K562 (cell line): Measurements from ENCODE around the gene TESK1. TPM values are rescaled to one million over a fixed set of nuclear protein-coding genes. Genes with fewer than 3 reads are reported as not detected.
A peak's percentile ranks its signal among the peaks of the same experiment; 100 is the strongest.

ENCODE experiments used
- CBFB ChIP-seq: sonication (generic); formaldehyde crosslinking; IDR thresholded peaks from 2 replicates; pipeline ENCODE4 v1.4.0; 2020; ENCODE audit warnings: mild to moderate bottlenecking, missing genetic modification reagents
- CEBPG ChIP-seq, 3 experiments: fragments of 200-800 bp in 1 of 3; sonication (Bioruptor generic) in 1 of 3; sonication (generic) in 1 of 3; formaldehyde crosslinking in 1 of 3; IDR thresholded peaks in 2 of 3; conservative IDR thresholded peaks in 1 of 3; 2 replicates each; pipeline versions ENCODE4 v1.6.1 to v1.8.0; 2016 to 2022; ENCODE audit warnings: missing compliant biosample characterization in 2 of 3, missing genetic modification characterization in 2 of 3, mild to moderate bottlenecking in 1 of 3, missing genetic modification reagents in 1 of 3
- DACH1 ChIP-seq: fragments of 450-650 bp; IDR thresholded peaks from 2 replicates; pipeline ENCODE4 v1.6.1; 2018; ENCODE audit not compliant: partially characterized antibody
- EP300 ChIP-seq: IDR thresholded peaks from 2 replicates; pipeline ENCODE4 v1.6.1; 2012; ENCODE audit warnings: low read length, improper control_type of control experiment
- GTF2E2 ChIP-seq: fragments of 200-800 bp; sonication (Bioruptor generic); IDR thresholded peaks from 2 replicates; pipeline ENCODE4 v1.6.1; 2016; ENCODE audit warnings: missing genetic modification characterization, missing compliant biosample characterization
- HBP1 ChIP-seq: fragments of 450-650 bp; formaldehyde crosslinking; IDR thresholded peaks from 2 replicates; pipeline ENCODE4 v1.4.0; 2022; ENCODE audit warnings: missing genetic modification characterization
- KLF1 ChIP-seq: fragments of 450-650 bp; IDR thresholded peaks from 2 replicates; pipeline ENCODE4 v1.6.1; 2016; ENCODE audit warnings: missing genetic modification characterization, missing compliant biosample characterization
- PTBP1 ChIP-seq: fragments of 200-400 bp; formaldehyde crosslinking; IDR thresholded peaks from 2 replicates; pipeline ENCODE4 v1.6.1; 2017; ENCODE audit warnings: low read depth, low read length
- RB1 ChIP-seq: fragments of 450-650 bp; IDR thresholded peaks from 2 replicates; pipeline ENCODE4 v1.6.1; 2017; ENCODE audit warnings: low read depth, mild to moderate bottlenecking
- TAF15 ChIP-seq: fragments of 200-400 bp; formaldehyde crosslinking; IDR thresholded peaks from 2 replicates; pipeline ENCODE4 v1.6.1; 2017; ENCODE audit warnings: mild to moderate bottlenecking, low read depth, low read length, moderate library complexity
- TARDBP ChIP-seq: fragments of 450-650 bp; IDR thresholded peaks from 2 replicates; pipeline ENCODE4 v1.6.1; 2016
- U2AF2 ChIP-seq: fragments of 200-400 bp; formaldehyde crosslinking; optimal IDR thresholded peaks from 2 replicates; pipeline ENCODE3; 2017; ENCODE audit warnings: low read depth, mild to moderate bottlenecking, low read length
- ZNF23 ChIP-seq: fragments of 250-450 bp; sonication (Bioruptor Pico); IDR thresholded peaks from 2 replicates; pipeline ENCODE4 v1.4.0; 2020; ENCODE audit warnings: mild to moderate bottlenecking
- polyA plus RNA-seq, 8 experiments: library from polyadenylated mRNA; depleted of rRNA in 4 of 8; stranded (reverse) in 5 of 8; unstranded in 3 of 8; fragments of >200 nt; fragmentation: Nextera tagmentation in 2 of 8; fragmentation: Illumina TruSeq in 1 of 8; extraction: Ambion mirVana in 2 of 8; extraction: Trizol in 1 of 8; gene quantifications; 2 replicates each; pipeline versions ENCODE4 v1.2.1 to v1.2.3, GENCODE V29; 2011 to 2014; ENCODE audit warnings: inconsistent platforms in 1 of 8, missing spikeins in 1 of 8
- total RNA-seq, 7 experiments: library from RNA; depleted of rRNA in 6 of 7; stranded (reverse); fragments of >200 nt in 6 of 7; fragmentation: Illumina TruSeq in 2 of 7; extraction: Trizol in 2 of 7; gene quantifications; 2 replicates each; pipeline versions ENCODE4 v1.2.1 to v1.2.3, GENCODE V29; 2011 to 2021; ENCODE audit warnings: low replicate concordance in 1 of 7
- TF ChIP-seq, protein P1 (sequence below): IDR thresholded peaks from 2 replicates; pipeline ENCODE4 v1.6.1; 2011; ENCODE audit warnings: borderline replicate concordance, low read depth, mild to moderate bottlenecking, moderate library complexity, low read length; ENCODE audit not compliant: insufficient read depth, poor library complexity, severe bottlenecking
- TF ChIP-seq, protein P2 (sequence below): sonication (generic); formaldehyde crosslinking; IDR thresholded peaks from 2 replicates; pipeline ENCODE4 v1.8.1; 2023; ENCODE audit warnings: mild to moderate bottlenecking, missing genetic modification reagents, moderate library complexity

TESK1 gene
- total and polyA plus RNA-seq, 9 of the 15 experiments (the other 6 are each of a cell fraction or from before 2014, with no cell fraction given) = 0.07 to 10.4 (median 4.1) TPM

- TF ChIP-seq CEBPG (CRISPR knock-in tag; IDR thresholded peaks at IDR 0.05) = no peak
- no peak for TF ChIP-seq CEBPG (tag; conservative IDR thresholded peaks at IDR 0.05 in 1 of 2, IDR thresholded peaks at IDR 0.05 in 1 of 2)
- TF ChIP-seq CBFB (CRISPR knock-in tag) = no peak
- no peak for TF ChIP-seq U2AF2
- TF ChIP-seq, protein P1, sequence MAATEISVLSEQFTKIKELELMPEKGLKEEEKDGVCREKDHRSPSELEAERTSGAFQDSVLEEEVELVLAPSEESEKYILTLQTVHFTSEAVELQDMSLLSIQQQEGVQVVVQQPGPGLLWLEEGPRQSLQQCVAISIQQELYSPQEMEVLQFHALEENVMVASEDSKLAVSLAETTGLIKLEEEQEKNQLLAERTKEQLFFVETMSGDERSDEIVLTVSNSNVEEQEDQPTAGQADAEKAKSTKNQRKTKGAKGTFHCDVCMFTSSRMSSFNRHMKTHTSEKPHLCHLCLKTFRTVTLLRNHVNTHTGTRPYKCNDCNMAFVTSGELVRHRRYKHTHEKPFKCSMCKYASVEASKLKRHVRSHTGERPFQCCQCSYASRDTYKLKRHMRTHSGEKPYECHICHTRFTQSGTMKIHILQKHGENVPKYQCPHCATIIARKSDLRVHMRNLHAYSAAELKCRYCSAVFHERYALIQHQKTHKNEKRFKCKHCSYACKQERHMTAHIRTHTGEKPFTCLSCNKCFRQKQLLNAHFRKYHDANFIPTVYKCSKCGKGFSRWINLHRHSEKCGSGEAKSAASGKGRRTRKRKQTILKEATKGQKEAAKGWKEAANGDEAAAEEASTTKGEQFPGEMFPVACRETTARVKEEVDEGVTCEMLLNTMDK = peak; percentile 76
- TF ChIP-seq, protein P2, sequence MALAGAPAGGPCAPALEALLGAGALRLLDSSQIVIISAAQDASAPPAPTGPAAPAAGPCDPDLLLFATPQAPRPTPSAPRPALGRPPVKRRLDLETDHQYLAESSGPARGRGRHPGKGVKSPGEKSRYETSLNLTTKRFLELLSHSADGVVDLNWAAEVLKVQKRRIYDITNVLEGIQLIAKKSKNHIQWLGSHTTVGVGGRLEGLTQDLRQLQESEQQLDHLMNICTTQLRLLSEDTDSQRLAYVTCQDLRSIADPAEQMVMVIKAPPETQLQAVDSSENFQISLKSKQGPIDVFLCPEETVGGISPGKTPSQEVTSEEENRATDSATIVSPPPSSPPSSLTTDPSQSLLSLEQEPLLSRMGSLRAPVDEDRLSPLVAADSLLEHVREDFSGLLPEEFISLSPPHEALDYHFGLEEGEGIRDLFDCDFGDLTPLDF = no peak
- no peak for TF ChIP-seq GTF2E2 (tag)
- no peak for TF ChIP-seq EP300
- no peak for TF ChIP-seq PTBP1
- TF ChIP-seq TARDBP = no peak
- TF ChIP-seq KLF1 (tag) = no peak; the same call in 1 of the 2 replicates
- peak; percentile 2; the same call in 1 of the 2 replicates for TF ChIP-seq RB1
- no peak for TF ChIP-seq ZNF23 (CRISPR knock-in tag)
- TF ChIP-seq HBP1 = 0 out of 2 replicates have a peak, but pooled peaks have one; percentile 29
- no peak for TF ChIP-seq TAF15
- no peak for TF ChIP-seq DACH1
These were observed 980 bp upstream of the TESK1 start (continued) for GRCh38 chr9:35603986-35604577.
